Measurements from ENCODE around the gene MISP.

DNA sequence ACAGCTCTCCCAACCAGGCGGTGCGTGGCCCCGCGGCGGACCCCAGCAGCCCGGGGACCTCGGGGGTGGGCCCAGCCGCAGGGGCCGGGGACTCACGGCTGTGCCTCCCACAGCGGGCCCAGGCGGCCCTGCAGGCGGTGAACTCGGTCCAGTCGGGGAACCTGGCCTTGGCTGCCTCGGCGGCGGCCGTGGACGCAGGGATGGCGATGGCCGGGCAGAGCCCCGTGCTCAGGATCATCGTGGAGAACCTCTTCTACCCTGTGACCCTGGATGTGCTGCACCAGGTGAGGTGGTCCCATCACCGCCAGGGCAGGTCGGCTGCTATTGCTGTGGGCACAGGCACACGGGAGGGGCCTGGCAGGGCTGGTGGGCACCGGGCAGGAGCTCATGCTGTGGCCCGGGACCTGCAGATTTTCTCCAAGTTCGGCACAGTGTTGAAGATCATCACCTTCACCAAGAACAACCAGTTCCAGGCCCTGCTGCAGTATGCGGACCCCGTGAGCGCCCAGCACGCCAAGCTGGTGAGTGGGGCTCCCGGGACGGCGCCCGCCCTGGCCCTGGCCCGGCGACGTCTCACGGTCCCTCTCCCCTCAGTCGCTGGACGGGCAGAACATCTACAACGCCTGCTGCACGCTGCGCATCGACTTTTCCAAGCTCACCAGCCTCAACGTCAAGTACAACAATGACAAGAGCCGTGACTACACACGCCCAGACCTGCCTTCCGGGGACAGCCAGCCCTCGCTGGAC is 53.7 kb downstream of the MISP start:
- TF ChIP-seq, protein P1, sequence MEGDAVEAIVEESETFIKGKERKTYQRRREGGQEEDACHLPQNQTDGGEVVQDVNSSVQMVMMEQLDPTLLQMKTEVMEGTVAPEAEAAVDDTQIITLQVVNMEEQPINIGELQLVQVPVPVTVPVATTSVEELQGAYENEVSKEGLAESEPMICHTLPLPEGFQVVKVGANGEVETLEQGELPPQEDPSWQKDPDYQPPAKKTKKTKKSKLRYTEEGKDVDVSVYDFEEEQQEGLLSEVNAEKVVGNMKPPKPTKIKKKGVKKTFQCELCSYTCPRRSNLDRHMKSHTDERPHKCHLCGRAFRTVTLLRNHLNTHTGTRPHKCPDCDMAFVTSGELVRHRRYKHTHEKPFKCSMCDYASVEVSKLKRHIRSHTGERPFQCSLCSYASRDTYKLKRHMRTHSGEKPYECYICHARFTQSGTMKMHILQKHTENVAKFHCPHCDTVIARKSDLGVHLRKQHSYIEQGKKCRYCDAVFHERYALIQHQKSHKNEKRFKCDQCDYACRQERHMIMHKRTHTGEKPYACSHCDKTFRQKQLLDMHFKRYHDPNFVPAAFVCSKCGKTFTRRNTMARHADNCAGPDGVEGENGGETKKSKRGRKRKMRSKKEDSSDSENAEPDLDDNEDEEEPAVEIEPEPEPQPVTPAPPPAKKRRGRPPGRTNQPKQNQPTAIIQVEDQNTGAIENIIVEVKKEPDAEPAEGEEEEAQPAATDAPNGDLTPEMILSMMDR (IDR thresholded peaks at IDR 0.05) = no peak
- TF ChIP-seq POLR2AphosphoS5 (IDR thresholded peaks at IDR 0.05) = no peak
- TF ChIP-seq POLR2A (IDR thresholded peaks at IDR 0.05) = no peak

Data from breast epithelium (tissue), 3 donors.